WTC11 (cell line): ENCODE results near the gene BCL2L1.

ENCODE experiments used
- ELF4 ChIP-seq: sonication (generic); formaldehyde crosslinking; IDR thresholded peaks from 2 replicates; pipeline ENCODE4 v1.8.1; 2022; ENCODE audit warnings: low read depth, mild to moderate bottlenecking, moderate library complexity, missing genetic modification reagents
- FOXJ3 ChIP-seq: sonication (generic); formaldehyde crosslinking; IDR thresholded peaks from 2 replicates; pipeline ENCODE4 v1.9.0; 2021; ENCODE audit warnings: missing genetic modification reagents, mild to moderate bottlenecking, borderline replicate concordance
- FOXP1 ChIP-seq: sonication (generic); formaldehyde crosslinking; IDR thresholded peaks from 2 replicates; pipeline ENCODE4 v1.8.0; 2022; ENCODE audit warnings: missing genetic modification reagents, mild to moderate bottlenecking, moderate library complexity, borderline replicate concordance
- GTF2I ChIP-seq: fragments of 250-450 bp; sonication (Bioruptor Pico); conservative IDR thresholded peaks from 2 replicates; pipeline ENCODE4 v1.4.0; 2021; ENCODE audit warnings: mild to moderate bottlenecking
- IRF2 ChIP-seq: sonication (generic); formaldehyde crosslinking; IDR thresholded peaks from 2 replicates; pipeline ENCODE4 v1.8.0; 2022; ENCODE audit warnings: low read depth, missing genetic modification reagents, borderline replicate concordance
- JUN ChIP-seq: sonication (generic); formaldehyde crosslinking; IDR thresholded peaks from 2 replicates; pipeline ENCODE4 v1.8.0; 2023; ENCODE audit warnings: mild to moderate bottlenecking, missing genetic modification reagents
- NFYB ChIP-seq: sonication (generic); formaldehyde crosslinking; conservative IDR thresholded peaks from 2 replicates; pipeline ENCODE4 v1.8.0; 2022; ENCODE audit warnings: low read depth, missing genetic modification reagents
- SMAD4 ChIP-seq: sonication (generic); formaldehyde crosslinking; IDR thresholded peaks from 2 replicates; pipeline ENCODE4 v1.8.0; 2022; ENCODE audit warnings: mild to moderate bottlenecking, missing genetic modification reagents
- TCF7 ChIP-seq: sonication (generic); formaldehyde crosslinking; IDR thresholded peaks from 2 replicates; pipeline ENCODE4 v1.8.0; 2022; ENCODE audit warnings: mild to moderate bottlenecking, low read depth, missing genetic modification reagents, moderate library complexity
- TF ChIP-seq, protein P1 (sequence below): fragments of 200-600 bp; IDR thresholded peaks from 2 replicates; pipeline ENCODE4 v1.8.0; 2022; ENCODE audit warnings: antibody characterized with exemption
- TF ChIP-seq, protein P2 (sequence below): sonication (generic); formaldehyde crosslinking; IDR thresholded peaks from 2 replicates; pipeline ENCODE4 v1.8.0; 2022; ENCODE audit warnings: mild to moderate bottlenecking, missing genetic modification reagents
- TF ChIP-seq, protein P3 (sequence below): sonication (generic); formaldehyde crosslinking; IDR thresholded peaks from 2 replicates; pipeline ENCODE4 v1.8.0; 2022; ENCODE audit warnings: missing genetic modification reagents
- TF ChIP-seq, protein P4 (sequence below): sonication (generic); formaldehyde crosslinking; conservative IDR thresholded peaks from 2 replicates; pipeline ENCODE4 v1.8.1; 2023; ENCODE audit warnings: mild to moderate bottlenecking, low read depth, missing genetic modification reagents, moderate library complexity
- TF ChIP-seq, protein P5 (sequence below): sonication (generic); formaldehyde crosslinking; IDR thresholded peaks from 2 replicates; pipeline ENCODE4 v1.8.0; 2023; ENCODE audit warnings: missing genetic modification reagents, mild to moderate bottlenecking, borderline replicate concordance

DNA sequence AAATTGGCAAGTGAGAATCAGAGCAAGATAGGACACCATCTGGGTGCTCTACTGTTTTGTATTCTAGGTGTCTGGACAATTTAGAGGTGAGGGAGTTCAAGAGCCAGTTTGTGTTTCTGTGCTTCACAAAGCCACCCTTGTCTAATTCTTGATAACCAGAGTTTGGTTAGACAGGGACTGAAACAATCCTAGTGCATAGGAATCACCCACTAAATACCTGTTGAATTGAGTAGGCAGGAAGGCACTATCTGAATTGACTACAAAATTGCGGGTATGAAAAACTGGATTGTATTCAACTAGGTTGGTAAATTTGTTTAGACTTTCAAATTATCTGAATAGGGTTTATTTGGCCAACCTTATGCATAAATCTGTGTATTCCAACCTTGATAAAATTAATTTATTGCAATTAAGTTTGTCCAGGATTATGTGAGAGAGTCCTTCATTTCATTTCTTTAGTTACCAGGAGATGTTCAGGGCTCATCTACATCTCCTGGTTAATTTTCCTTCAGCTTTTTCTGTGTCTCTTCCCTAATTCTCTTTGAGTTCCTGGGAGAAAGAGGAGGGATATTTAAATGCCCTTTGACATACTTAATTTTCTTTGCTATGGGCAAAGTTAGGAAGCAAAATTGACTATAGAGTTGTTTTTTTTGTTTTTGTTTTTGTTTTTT is 18.1 kb upstream of the BCL2L1 start:
- TF ChIP-seq NFYB (CRISPR knock-in tag) (no peak), TCF7 (CRISPR knock-in tag) (no peak), ELF4 (CRISPR knock-in tag) (no peak), FOXP1 (CRISPR knock-in tag) (no peak), FOXJ3 (CRISPR knock-in tag) (no peak), JUN (CRISPR knock-in tag) (no peak), GTF2I (CRISPR knock-in tag) (no peak), SMAD4 (CRISPR knock-in tag) (no peak), IRF2 (CRISPR knock-in tag) (no peak)
- TF ChIP-seq, protein P1, sequence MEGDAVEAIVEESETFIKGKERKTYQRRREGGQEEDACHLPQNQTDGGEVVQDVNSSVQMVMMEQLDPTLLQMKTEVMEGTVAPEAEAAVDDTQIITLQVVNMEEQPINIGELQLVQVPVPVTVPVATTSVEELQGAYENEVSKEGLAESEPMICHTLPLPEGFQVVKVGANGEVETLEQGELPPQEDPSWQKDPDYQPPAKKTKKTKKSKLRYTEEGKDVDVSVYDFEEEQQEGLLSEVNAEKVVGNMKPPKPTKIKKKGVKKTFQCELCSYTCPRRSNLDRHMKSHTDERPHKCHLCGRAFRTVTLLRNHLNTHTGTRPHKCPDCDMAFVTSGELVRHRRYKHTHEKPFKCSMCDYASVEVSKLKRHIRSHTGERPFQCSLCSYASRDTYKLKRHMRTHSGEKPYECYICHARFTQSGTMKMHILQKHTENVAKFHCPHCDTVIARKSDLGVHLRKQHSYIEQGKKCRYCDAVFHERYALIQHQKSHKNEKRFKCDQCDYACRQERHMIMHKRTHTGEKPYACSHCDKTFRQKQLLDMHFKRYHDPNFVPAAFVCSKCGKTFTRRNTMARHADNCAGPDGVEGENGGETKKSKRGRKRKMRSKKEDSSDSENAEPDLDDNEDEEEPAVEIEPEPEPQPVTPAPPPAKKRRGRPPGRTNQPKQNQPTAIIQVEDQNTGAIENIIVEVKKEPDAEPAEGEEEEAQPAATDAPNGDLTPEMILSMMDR: no peak
- TF ChIP-seq, protein P2, sequence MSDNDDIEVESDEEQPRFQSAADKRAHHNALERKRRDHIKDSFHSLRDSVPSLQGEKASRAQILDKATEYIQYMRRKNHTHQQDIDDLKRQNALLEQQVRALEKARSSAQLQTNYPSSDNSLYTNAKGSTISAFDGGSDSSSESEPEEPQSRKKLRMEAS (CRISPR knock-in tag): no peak
- TF ChIP-seq, protein P3, sequence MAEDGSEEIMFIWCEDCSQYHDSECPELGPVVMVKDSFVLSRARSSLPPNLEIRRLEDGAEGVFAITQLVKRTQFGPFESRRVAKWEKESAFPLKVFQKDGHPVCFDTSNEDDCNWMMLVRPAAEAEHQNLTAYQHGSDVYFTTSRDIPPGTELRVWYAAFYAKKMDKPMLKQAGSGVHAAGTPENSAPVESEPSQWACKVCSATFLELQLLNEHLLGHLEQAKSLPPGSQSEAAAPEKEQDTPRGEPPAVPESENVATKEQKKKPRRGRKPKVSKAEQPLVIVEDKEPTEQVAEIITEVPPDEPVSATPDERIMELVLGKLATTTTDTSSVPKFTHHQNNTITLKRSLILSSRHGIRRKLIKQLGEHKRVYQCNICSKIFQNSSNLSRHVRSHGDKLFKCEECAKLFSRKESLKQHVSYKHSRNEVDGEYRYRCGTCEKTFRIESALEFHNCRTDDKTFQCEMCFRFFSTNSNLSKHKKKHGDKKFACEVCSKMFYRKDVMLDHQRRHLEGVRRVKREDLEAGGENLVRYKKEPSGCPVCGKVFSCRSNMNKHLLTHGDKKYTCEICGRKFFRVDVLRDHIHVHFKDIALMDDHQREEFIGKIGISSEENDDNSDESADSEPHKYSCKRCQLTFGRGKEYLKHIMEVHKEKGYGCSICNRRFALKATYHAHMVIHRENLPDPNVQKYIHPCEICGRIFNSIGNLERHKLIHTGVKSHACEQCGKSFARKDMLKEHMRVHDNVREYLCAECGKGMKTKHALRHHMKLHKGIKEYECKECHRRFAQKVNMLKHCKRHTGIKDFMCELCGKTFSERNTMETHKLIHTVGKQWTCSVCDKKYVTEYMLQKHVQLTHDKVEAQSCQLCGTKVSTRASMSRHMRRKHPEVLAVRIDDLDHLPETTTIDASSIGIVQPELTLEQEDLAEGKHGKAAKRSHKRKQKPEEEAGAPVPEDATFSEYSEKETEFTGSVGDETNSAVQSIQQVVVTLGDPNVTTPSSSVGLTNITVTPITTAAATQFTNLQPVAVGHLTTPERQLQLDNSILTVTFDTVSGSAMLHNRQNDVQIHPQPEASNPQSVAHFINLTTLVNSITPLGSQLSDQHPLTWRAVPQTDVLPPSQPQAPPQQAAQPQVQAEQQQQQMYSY: no peak
- TF ChIP-seq, protein P4, sequence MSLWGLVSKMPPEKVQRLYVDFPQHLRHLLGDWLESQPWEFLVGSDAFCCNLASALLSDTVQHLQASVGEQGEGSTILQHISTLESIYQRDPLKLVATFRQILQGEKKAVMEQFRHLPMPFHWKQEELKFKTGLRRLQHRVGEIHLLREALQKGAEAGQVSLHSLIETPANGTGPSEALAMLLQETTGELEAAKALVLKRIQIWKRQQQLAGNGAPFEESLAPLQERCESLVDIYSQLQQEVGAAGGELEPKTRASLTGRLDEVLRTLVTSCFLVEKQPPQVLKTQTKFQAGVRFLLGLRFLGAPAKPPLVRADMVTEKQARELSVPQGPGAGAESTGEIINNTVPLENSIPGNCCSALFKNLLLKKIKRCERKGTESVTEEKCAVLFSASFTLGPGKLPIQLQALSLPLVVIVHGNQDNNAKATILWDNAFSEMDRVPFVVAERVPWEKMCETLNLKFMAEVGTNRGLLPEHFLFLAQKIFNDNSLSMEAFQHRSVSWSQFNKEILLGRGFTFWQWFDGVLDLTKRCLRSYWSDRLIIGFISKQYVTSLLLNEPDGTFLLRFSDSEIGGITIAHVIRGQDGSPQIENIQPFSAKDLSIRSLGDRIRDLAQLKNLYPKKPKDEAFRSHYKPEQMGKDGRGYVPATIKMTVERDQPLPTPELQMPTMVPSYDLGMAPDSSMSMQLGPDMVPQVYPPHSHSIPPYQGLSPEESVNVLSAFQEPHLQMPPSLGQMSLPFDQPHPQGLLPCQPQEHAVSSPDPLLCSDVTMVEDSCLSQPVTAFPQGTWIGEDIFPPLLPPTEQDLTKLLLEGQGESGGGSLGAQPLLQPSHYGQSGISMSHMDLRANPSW: no peak
- TF ChIP-seq, protein P5, sequence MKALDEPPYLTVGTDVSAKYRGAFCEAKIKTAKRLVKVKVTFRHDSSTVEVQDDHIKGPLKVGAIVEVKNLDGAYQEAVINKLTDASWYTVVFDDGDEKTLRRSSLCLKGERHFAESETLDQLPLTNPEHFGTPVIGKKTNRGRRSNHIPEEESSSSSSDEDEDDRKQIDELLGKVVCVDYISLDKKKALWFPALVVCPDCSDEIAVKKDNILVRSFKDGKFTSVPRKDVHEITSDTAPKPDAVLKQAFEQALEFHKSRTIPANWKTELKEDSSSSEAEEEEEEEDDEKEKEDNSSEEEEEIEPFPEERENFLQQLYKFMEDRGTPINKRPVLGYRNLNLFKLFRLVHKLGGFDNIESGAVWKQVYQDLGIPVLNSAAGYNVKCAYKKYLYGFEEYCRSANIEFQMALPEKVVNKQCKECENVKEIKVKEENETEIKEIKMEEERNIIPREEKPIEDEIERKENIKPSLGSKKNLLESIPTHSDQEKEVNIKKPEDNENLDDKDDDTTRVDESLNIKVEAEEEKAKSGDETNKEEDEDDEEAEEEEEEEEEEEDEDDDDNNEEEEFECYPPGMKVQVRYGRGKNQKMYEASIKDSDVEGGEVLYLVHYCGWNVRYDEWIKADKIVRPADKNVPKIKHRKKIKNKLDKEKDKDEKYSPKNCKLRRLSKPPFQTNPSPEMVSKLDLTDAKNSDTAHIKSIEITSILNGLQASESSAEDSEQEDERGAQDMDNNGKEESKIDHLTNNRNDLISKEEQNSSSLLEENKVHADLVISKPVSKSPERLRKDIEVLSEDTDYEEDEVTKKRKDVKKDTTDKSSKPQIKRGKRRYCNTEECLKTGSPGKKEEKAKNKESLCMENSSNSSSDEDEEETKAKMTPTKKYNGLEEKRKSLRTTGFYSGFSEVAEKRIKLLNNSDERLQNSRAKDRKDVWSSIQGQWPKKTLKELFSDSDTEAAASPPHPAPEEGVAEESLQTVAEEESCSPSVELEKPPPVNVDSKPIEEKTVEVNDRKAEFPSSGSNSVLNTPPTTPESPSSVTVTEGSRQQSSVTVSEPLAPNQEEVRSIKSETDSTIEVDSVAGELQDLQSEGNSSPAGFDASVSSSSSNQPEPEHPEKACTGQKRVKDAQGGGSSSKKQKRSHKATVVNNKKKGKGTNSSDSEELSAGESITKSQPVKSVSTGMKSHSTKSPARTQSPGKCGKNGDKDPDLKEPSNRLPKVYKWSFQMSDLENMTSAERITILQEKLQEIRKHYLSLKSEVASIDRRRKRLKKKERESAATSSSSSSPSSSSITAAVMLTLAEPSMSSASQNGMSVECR: no peak
